GM21825 (cell line): Measurements from ENCODE around the gene LAP3.
"Not testable (repeated sequence)": the region's sequence is repeated elsewhere in the genome, so short reads cannot be mapped to it uniquely, and the experiment has no call there.

Experiments used
- ATAC-seq: cut with Tn5 transposase; IDR thresholded peaks from one replicate; pipeline ENCODE4 v1.9.1; 2021; ENCODE audit warnings: mild to moderate bottlenecking, moderate library complexity; ENCODE audit not compliant: unreplicated experiment

The LAP3 gene

GRCh38 chr4:17561195-17561909 is 15.6 kb upstream of the LAP3 start:
- no peak for ATAC-seq

GRCh38 chr4:17562157-17562556 is 14.8 kb upstream of the LAP3 start:
- no peak for ATAC-seq

GRCh38 chr4:17565846-17566245 is 11.2 kb upstream of the LAP3 start:
- no peak for ATAC-seq

- no peak for ATAC-seq
Observed at GRCh38 chr4:17567271-17567670, 9.7 kb upstream of the LAP3 start.

- ATAC-seq, result no peak
Observed at GRCh38 chr4:17574206-17574605, 2.8 kb upstream of the LAP3 start.

- not testable (repeated sequence) for ATAC-seq
Observed at GRCh38 chr4:17575177-17575576, 1.8 kb upstream of the LAP3 start.

- peak; percentile 6 for ATAC-seq
Observed at GRCh38 chr4:17577665-17578481, 875 bp downstream of the LAP3 start.

GRCh38 chr4:17578482-17578891 is 1.5 kb downstream of the LAP3 start:
- ATAC-seq, result peak; percentile 34

GRCh38 chr4:17580969-17581368 is 4.0 kb downstream of the LAP3 start:
- no peak for ATAC-seq

- no peak for ATAC-seq
Observed at GRCh38 chr4:17583276-17583675, 6.3 kb downstream of the LAP3 start.

GRCh38 chr4:17583941-17584340 is 6.9 kb downstream of the LAP3 start:
- no peak for ATAC-seq

- no peak for ATAC-seq
Observed at GRCh38 chr4:17584521-17585213, 7.7 kb downstream of the LAP3 start.

- ATAC-seq, result no peak
Observed at GRCh38 chr4:17587094-17587822, 10.3 kb downstream of the LAP3 start.

GRCh38 chr4:17589355-17589754 is 12.4 kb downstream of the LAP3 start:
- no peak for ATAC-seq

GRCh38 chr4:17595471-17596005 is 18.5 kb downstream of the LAP3 start:
- ATAC-seq, result peak; percentile 75

GRCh38 chr4:17597517-17597916 is 20.5 kb downstream of the LAP3 start:
- ATAC-seq, result no peak

- ATAC-seq, result no peak
Observed at GRCh38 chr4:17599826-17600225, 22.8 kb downstream of the LAP3 start.

- no peak for ATAC-seq
Observed at GRCh38 chr4:17605236-17605635, 28.2 kb downstream of the LAP3 start.

GRCh38 chr4:17613761-17614415 is 36.9 kb downstream of the LAP3 start:
- peak; percentile 48 for ATAC-seq
